ENCODE measurements around the gene BARX2. TPM values are rescaled to one million over a fixed set of nuclear protein-coding genes. Genes with fewer than 3 reads are reported as not detected.

BARX2 gene
- total RNA-seq, 1 experiment from 2014 or later: 0.12 TPM

DNA sequence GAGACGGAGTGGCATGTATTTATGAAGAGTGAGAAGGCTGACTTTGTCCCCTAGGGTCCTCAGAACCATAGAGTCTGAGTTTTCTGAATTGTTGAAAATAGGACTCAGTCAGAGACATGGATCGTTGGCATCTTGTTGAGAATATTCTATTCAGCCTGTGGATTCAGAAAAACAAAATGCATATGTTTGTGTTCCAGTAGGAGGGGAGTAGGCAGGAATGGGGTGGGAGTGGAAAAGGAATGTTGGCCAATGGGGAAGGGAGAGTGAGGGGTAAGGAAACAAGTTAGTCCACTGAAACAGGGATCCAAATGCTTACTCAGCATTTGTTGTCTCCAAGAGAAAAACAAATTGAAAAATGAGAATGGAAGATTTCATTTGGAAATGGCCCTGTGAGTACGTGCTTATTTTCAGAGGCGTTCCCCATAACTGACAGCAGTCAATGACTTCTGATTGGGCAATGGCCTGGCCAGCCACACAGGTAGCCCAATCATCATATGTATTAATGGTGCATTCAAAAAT is 14.7 kb downstream of the BARX2 start:
- peaks cover 11% of the 10 kb centered on the region for H3K27me3 ChIP-seq (ENCODE audit: insufficient read depth, low read length)
- H3K4me3 ChIP-seq (replicated peaks in 1 of 2; ENCODE audit: low read depth in 1 of 2, low read length in 2 of 2): no peak overlapping the region
- no peak for TF ChIP-seq YY1 (IDR thresholded peaks at IDR 0.05; ENCODE audit: extremely low read depth, insufficient replicate concordance, low read depth, low read length)
- no peak for TF ChIP-seq CBX3 (IDR thresholded peaks at IDR 0.05; ENCODE audit: low read depth)
- no peak for TF ChIP-seq CTCF (IDR thresholded peaks at IDR 0.05 in 2 of 3, conservative IDR thresholded peaks at IDR 0.05 in 1 of 3; ENCODE audit: borderline replicate concordance in 1 of 3, insufficient read depth in 1 of 3, low read depth in 2 of 3, low read length in 2 of 3)
- TF ChIP-seq JUND (IDR thresholded peaks at IDR 0.05): no peak
- TF ChIP-seq EZH2 (IDR thresholded peaks at IDR 0.05): no peak
- no peak for TF ChIP-seq SP1 (IDR thresholded peaks at IDR 0.05; ENCODE audit: low read depth)
- no peak for TF ChIP-seq POLR2A (IDR thresholded peaks at IDR 0.05; ENCODE audit: borderline replicate concordance, extremely low read depth, insufficient read depth, insufficient read length)
- no peak for TF ChIP-seq SIN3A (IDR thresholded peaks at IDR 0.05; ENCODE audit: low read depth)
- TF ChIP-seq ZNF274 (IDR thresholded peaks at IDR 0.05; ENCODE audit: low read depth, low read length): no peak
- no peak for TF ChIP-seq POLR2AphosphoS5 (IDR thresholded peaks at IDR 0.05; ENCODE audit: low read depth, low read length)
- no peak for TF ChIP-seq ELF1 (IDR thresholded peaks at IDR 0.05; ENCODE audit: borderline replicate concordance, low read depth)
- TF ChIP-seq EGR1 (IDR thresholded peaks at IDR 0.05; ENCODE audit: low read depth): no peak
- no peak for TF ChIP-seq TCF7L2 (IDR thresholded peaks at IDR 0.05; ENCODE audit: borderline replicate concordance, extremely low read depth, insufficient read depth, insufficient read length)
- no peak for TF ChIP-seq RAD21 (IDR thresholded peaks at IDR 0.05; ENCODE audit: low read depth)
- no peak for TF ChIP-seq SRF (IDR thresholded peaks at IDR 0.05; ENCODE audit: low read depth)
- TF ChIP-seq CEBPB (IDR thresholded peaks at IDR 0.05; ENCODE audit: low read depth): no peak
- H3K4me2 ChIP-seq (ENCODE audit: low read length): no peak overlapping the region
- BruUV-seq (replicated peaks): no TSS peak
- H3K9ac ChIP-seq (ENCODE audit: low read length): no peak overlapping the region
- ChIA-PET CTCF (no interaction called here), RAD21 (ENCODE audit: low non-redundant PET in 1 of 2, low total read pairs in 2 of 2, uncharacterized antibody in 2 of 2, unreplicated experiment in 2 of 2) (no interaction called here), POLR2A (no interaction called here)
- H3K9me3 ChIP-seq (ENCODE audit: control insufficient read depth in 1 of 2, insufficient read depth in 1 of 2, low read depth in 1 of 2, low read length in 2 of 2): no peaks in the 10 kb centered on the region
- no peak overlapping the region for H3K27ac ChIP-seq (ENCODE audit: low read depth, low read length)
- no peaks in the 10 kb centered on the region for H3K9me2 ChIP-seq (ENCODE audit: insufficient read depth)
- H4K20me1 ChIP-seq (ENCODE audit: insufficient read depth): no peaks in the 10 kb centered on the region
- H3K36me3 ChIP-seq (ENCODE audit: control insufficient read depth in 1 of 2, insufficient read depth in 2 of 2, low read length in 2 of 2): no peaks in the 10 kb centered on the region
- H2AFZ ChIP-seq (ENCODE audit: low read depth, low read length, poor library complexity, severe bottlenecking): no peak overlapping the region
- H3K79me2 ChIP-seq (ENCODE audit: insufficient read depth, low read length): no peaks in the 10 kb centered on the region
- DNase-seq (ENCODE audit: low read depth, low spot score): no peak
- H3K4me1 ChIP-seq (ENCODE audit: control insufficient read depth in 1 of 2, insufficient read depth in 2 of 2, low read length in 2 of 2): no peaks in the 10 kb centered on the region
- no peak for ATAC-seq
- intact Hi-C loops (cut with micrococcal nuclease): no loop called here
